Fibroblast of lung (primary cell): ENCODE data around the gene SUGCT.

Experiments
- EZH2 ChIP-seq: IDR thresholded peaks from 2 replicates; pipeline ENCODE4 v1.5.1; 2012; ENCODE audit warnings: low read length, control low read depth, mild to moderate bottlenecking; ENCODE audit errors: missing control alignments
- TF ChIP-seq, protein P1 (sequence below), 2 donors: IDR thresholded peaks in 1 of 2; conservative IDR thresholded peaks in 1 of 2; 1 replicate in 1 of 2; 2 replicates in 1 of 2; pipeline ENCODE4 v1.5.1; 2011 to 2012; ENCODE audit warnings: low read length in 2 of 2, control low read depth in 1 of 2, inconsistent platforms in 1 of 2, low read depth in 1 of 2, mild to moderate bottlenecking in 1 of 2

DNA sequence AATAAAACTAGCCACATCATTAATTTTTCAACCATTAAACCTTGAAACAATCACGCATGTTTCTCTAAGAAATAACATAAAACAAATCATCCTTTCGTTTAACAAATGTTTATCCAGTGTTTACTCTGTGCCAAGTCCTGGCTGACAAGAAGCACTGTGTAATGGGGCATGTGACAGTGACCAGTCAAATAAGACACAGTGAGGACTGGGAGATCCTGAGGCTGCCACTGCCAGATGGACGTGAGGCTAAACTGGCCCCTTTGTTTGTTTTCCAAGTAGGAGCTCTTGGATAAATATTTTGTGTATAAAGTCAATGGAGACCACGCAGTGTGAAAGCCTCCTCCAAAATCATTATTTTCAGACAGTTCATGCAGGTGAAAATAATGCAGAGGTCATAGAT is 626.2 kb downstream of the SUGCT start:
- TF ChIP-seq, protein P1, sequence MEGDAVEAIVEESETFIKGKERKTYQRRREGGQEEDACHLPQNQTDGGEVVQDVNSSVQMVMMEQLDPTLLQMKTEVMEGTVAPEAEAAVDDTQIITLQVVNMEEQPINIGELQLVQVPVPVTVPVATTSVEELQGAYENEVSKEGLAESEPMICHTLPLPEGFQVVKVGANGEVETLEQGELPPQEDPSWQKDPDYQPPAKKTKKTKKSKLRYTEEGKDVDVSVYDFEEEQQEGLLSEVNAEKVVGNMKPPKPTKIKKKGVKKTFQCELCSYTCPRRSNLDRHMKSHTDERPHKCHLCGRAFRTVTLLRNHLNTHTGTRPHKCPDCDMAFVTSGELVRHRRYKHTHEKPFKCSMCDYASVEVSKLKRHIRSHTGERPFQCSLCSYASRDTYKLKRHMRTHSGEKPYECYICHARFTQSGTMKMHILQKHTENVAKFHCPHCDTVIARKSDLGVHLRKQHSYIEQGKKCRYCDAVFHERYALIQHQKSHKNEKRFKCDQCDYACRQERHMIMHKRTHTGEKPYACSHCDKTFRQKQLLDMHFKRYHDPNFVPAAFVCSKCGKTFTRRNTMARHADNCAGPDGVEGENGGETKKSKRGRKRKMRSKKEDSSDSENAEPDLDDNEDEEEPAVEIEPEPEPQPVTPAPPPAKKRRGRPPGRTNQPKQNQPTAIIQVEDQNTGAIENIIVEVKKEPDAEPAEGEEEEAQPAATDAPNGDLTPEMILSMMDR (conservative IDR thresholded peaks at IDR 0.05 in 1 of 2, IDR thresholded peaks at IDR 0.05 in 1 of 2; ENCODE audit: low read depth in 1 of 2, low read length in 2 of 2) = no peak
- TF ChIP-seq EZH2 = no peak
